GM12892 (cell line): ENCODE results near the gene CHST8.

Experiments
- DNase-seq: peaks from one replicate; pipeline ENCODE4 v3.0.0; 2011; ENCODE audit not compliant: insufficient read length
- FAIRE-seq: peaks from 2 replicates; lab custom pipeline; 2011; peaks lifted over from hg19 to GRCh38; lab: Jason Lieb, UNC
- POLR2A ChIP-seq: IDR thresholded peaks from 2 replicates; pipeline ENCODE4 v1.6.1; 2011; ENCODE audit warnings: low read depth, low read length, control low read depth
- POLR2AphosphoS5 ChIP-seq: IDR thresholded peaks from 2 replicates; pipeline ENCODE4 v1.6.1; 2011; ENCODE audit warnings: low read depth, low read length, control low read depth
- TAF1 ChIP-seq: IDR thresholded peaks from 2 replicates; pipeline ENCODE4 v1.6.1; 2011; ENCODE audit warnings: low read depth, mild to moderate bottlenecking, control low read depth, low read length, borderline replicate concordance

The CHST8 gene

GRCh38 chr19:33670398-33670797 is 48.6 kb downstream of the CHST8 start:
- no peak for FAIRE-seq
- no peak for DNase-seq
- TF ChIP-seq TAF1 = no peak
- no peak for TF ChIP-seq POLR2A
- no peak for TF ChIP-seq POLR2AphosphoS5

- DNase-seq (no peak), FAIRE-seq (no peak)
- TF ChIP-seq POLR2AphosphoS5 = no peak
- TF ChIP-seq TAF1 = no peak
- no peak for TF ChIP-seq POLR2A
Observed at GRCh38 chr19:33671211-33671610, 49.5 kb downstream of the CHST8 start.

- FAIRE-seq = no peak
- TF ChIP-seq TAF1 (no peak), POLR2AphosphoS5 (no peak), POLR2A (no peak)
- no peak for DNase-seq
Observed at GRCh38 chr19:33673258-33673875, 51.6 kb downstream of the CHST8 start.

- FAIRE-seq (no peak), DNase-seq (no peak)
- TF ChIP-seq TAF1 (no peak), POLR2A (no peak), POLR2AphosphoS5 (no peak)
Observed at GRCh38 chr19:33673996-33674625, 52.4 kb downstream of the CHST8 start.

- no peak for DNase-seq
- TF ChIP-seq TAF1 (no peak), POLR2A (no peak), POLR2AphosphoS5 (no peak)
- FAIRE-seq = no peak
Observed at GRCh38 chr19:33674626-33675367, 53.0 kb downstream of the CHST8 start.

- DNase-seq (no peak), FAIRE-seq (no peak)
- TF ChIP-seq POLR2A = no peak
- no peak for TF ChIP-seq POLR2AphosphoS5
Observed at GRCh38 chr19:33675501-33676124, 53.9 kb downstream of the CHST8 start.

- DNase-seq = no peak
- TF ChIP-seq POLR2AphosphoS5 (no peak), POLR2A (no peak), TAF1 (no peak)
- no peak for FAIRE-seq
Observed at GRCh38 chr19:33676999-33677665, 55.4 kb downstream of the CHST8 start.

GRCh38 chr19:33677745-33678426 is 56.1 kb downstream of the CHST8 start:
- FAIRE-seq (no peak), DNase-seq (no peak)
- TF ChIP-seq TAF1 = no peak
- no peak for TF ChIP-seq POLR2AphosphoS5
- TF ChIP-seq POLR2A = no peak

- no peak for TF ChIP-seq POLR2AphosphoS5
- no peak for TF ChIP-seq TAF1
- TF ChIP-seq POLR2A = no peak
- DNase-seq (no peak), FAIRE-seq (no peak)
Observed at GRCh38 chr19:33678796-33679585, 57.2 kb downstream of the CHST8 start.

- TF ChIP-seq POLR2A = no peak
- TF ChIP-seq TAF1 = no peak
- no peak for TF ChIP-seq POLR2AphosphoS5
- DNase-seq (no peak), FAIRE-seq (no peak)
Observed at GRCh38 chr19:33679696-33680095, 57.9 kb downstream of the CHST8 start.
